ENCODE data around the gene SECISBP2L. TPM values are rescaled to one million over a fixed set of nuclear protein-coding genes. Genes with fewer than 3 reads are reported as not detected.
A peak's percentile ranks its signal among the peaks of the same experiment; 100 is the strongest.

The SECISBP2L gene
- total and polyA plus RNA-seq, 2 experiments from 2014 or later, result 18.6 to 28.3 TPM

- no peak overlapping the region for H3K4me3 Mint-ChIP-seq
- no peak for TF ChIP-seq EZH2 (IDR thresholded peaks at IDR 0.05; ENCODE audit: low read depth, unreplicated experiment)
- no peak for TF ChIP-seq CREB1 (CRISPR knock-in tag; IDR thresholded peaks at IDR 0.05; ENCODE audit: low read depth)
- no peak for TF ChIP-seq ZNF331 (CRISPR knock-in tag; IDR thresholded peaks at IDR 0.05; ENCODE audit: low read depth)
- TF ChIP-seq REST (IDR thresholded peaks at IDR 0.05; ENCODE audit: unreplicated experiment), result no peak
- TF ChIP-seq CTCF (conservative IDR thresholded peaks at IDR 0.05; ENCODE audit: low read depth in 2 of 2), result no peak
- no peak for TF ChIP-seq POLR2AphosphoS5 (IDR thresholded peaks at IDR 0.05; ENCODE audit: low read depth)
- TF ChIP-seq ETS1 (IDR thresholded peaks at IDR 0.05), result no peak
- no peak for TF ChIP-seq JUNB (IDR thresholded peaks at IDR 0.05; ENCODE audit: unreplicated experiment)
- no peak for TF ChIP-seq ZNF462 (CRISPR knock-in tag; IDR thresholded peaks at IDR 0.05)
- TF ChIP-seq STAT1 (IDR thresholded peaks at IDR 0.05; ENCODE audit: unreplicated experiment), result no peak
- TF ChIP-seq NANOG (IDR thresholded peaks at IDR 0.05; ENCODE audit: borderline replicate concordance), result no peak
- TF ChIP-seq ZNF114 (CRISPR knock-in tag; IDR thresholded peaks at IDR 0.05), result no peak
- TF ChIP-seq EZH2phosphoT487 (IDR thresholded peaks at IDR 0.05; ENCODE audit: unreplicated experiment), result no peak
Observed at GRCh38 chr15:48964898-48965297, 81.3 kb downstream of the SECISBP2L start.

More at GRCh38 chr15:48964898-48965297, 81.3 kb downstream of the SECISBP2L start:
- Histone ChIP-seq H4K20me1 (replicated peaks; ENCODE audit: insufficient read depth) (no peaks in the 10 kb centered on the region), H3F3A (replicated peaks; ENCODE audit: low read depth) (no peaks in the 10 kb centered on the region), H3K27me3 (ENCODE audit: insufficient read depth) (peaks cover 31% of the 10 kb centered on the region), H3K9me2 (ENCODE audit: insufficient read depth) (no peaks in the 10 kb centered on the region), H3K79me2 (replicated peaks; ENCODE audit: insufficient read depth) (no peaks in the 10 kb centered on the region), H3K4me3 (no peak overlapping the region), H3K27ac (ENCODE audit: low read depth) (no peak overlapping the region), H3K4me2 (0 out of 2 replicates have a peak overlapping the region, but pooled peaks have one; percentile 72), H3K4me1 (ENCODE audit: insufficient read depth) (peaks cover 6% of the 10 kb centered on the region; the same call in 1 of the 2 replicates), H3K36me3 (ENCODE audit: insufficient read depth) (no peaks in the 10 kb centered on the region), H2AFZ (0 out of 2 replicates have a peak overlapping the region, but pooled peaks have one; percentile 32)
- Mint-ChIP-seq H3K9me3 (no peaks in the 10 kb centered on the region), H3K27me3 (ENCODE audit: insufficient read depth, low read depth, poor library complexity) (peaks cover 27% of the 10 kb centered on the region), H3K27ac (no peak overlapping the region), H3K4me1 (peaks cover 12% of the 10 kb centered on the region; the same call in 2 of the 3 replicates), H3K36me3 (ENCODE audit: low read depth) (no peaks in the 10 kb centered on the region)
- ATAC-seq, result no peak
- DNase-seq (ENCODE audit: low spot score), result no peak
